ENCODE measurements around the gene COX7A2.

The COX7A2 gene

GRCh38 chr6:75268988-75269354 lies 25.4 kb upstream of the COX7A2 start:
- FAIRE-seq (no peak), DNase-seq (ENCODE audit: extremely low spot score, insufficient read length, low read depth) (no peak)

GRCh38 chr6:75268121-75268987 lies 24.8 kb upstream of the COX7A2 start:
- FAIRE-seq = peak; percentile 44

GRCh38 chr6:75267461-75267860 lies 23.9 kb upstream of the COX7A2 start:
- FAIRE-seq (peak; percentile 44), DNase-seq (ENCODE audit: extremely low spot score, insufficient read length, low read depth) (no peak)

More at GRCh38 chr6:75268121-75268987, 24.8 kb upstream of the COX7A2 start:
- no peak for DNase-seq (ENCODE audit: extremely low spot score, insufficient read length, low read depth)

- DNase-seq (ENCODE audit: extremely low spot score, insufficient read length, low read depth) = no peak
- FAIRE-seq = peak; percentile 85
Measured at GRCh38 chr6:75266716-75267291, 23.2 kb upstream of the COX7A2 start.

GRCh38 chr6:75263401-75263750 lies 19.8 kb upstream of the COX7A2 start:
- DNase-seq (ENCODE audit: extremely low spot score, insufficient read length, low read depth) (no peak), FAIRE-seq (no peak)

GRCh38 chr6:75262716-75263400 lies 19.3 kb upstream of the COX7A2 start:
- FAIRE-seq (no peak), DNase-seq (ENCODE audit: extremely low spot score, insufficient read length, low read depth) (no peak)

- FAIRE-seq (no peak), DNase-seq (ENCODE audit: extremely low spot score, insufficient read length, low read depth) (no peak)
Measured at GRCh38 chr6:75261299-75261698, 17.7 kb upstream of the COX7A2 start.

- DNase-seq (ENCODE audit: extremely low spot score, insufficient read length, low read depth) = no peak
- no peak for FAIRE-seq
Measured at GRCh38 chr6:75257343-75258087, 13.9 kb upstream of the COX7A2 start.

GRCh38 chr6:75250552-75250951 lies 7.0 kb upstream of the COX7A2 start:
- FAIRE-seq (peak; percentile 31), DNase-seq (ENCODE audit: extremely low spot score, insufficient read length, low read depth) (no peak)

GRCh38 chr6:75249837-75250236 lies 6.2 kb upstream of the COX7A2 start:
- DNase-seq (ENCODE audit: extremely low spot score, insufficient read length, low read depth) (no peak), FAIRE-seq (no peak)

- DNase-seq (ENCODE audit: extremely low spot score, insufficient read length, low read depth) (no peak), FAIRE-seq (no peak)
Measured at GRCh38 chr6:75246386-75246785, 2.8 kb upstream of the COX7A2 start.

GRCh38 chr6:75244063-75244584 lies 523 bp upstream of the COX7A2 start:
- DNase-seq (ENCODE audit: extremely low spot score, insufficient read length, low read depth) (no peak), FAIRE-seq (no peak)

- DNase-seq (ENCODE audit: extremely low spot score, insufficient read length, low read depth) = no peak
- FAIRE-seq = no peak
Measured at GRCh38 chr6:75236630-75237029, 7.0 kb downstream of the COX7A2 start.

GRCh38 chr6:75235271-75235670 lies 8.3 kb downstream of the COX7A2 start:
- FAIRE-seq (no peak), DNase-seq (ENCODE audit: extremely low spot score, insufficient read length, low read depth) (no peak)

GRCh38 chr6:75234126-75234865 lies 9.3 kb downstream of the COX7A2 start:
- DNase-seq (ENCODE audit: extremely low spot score, insufficient read length, low read depth) (no peak), FAIRE-seq (no peak)

GRCh38 chr6:75233092-75233615 lies 10.4 kb downstream of the COX7A2 start:
- no peak for FAIRE-seq
- DNase-seq (ENCODE audit: extremely low spot score, insufficient read length, low read depth) = no peak

- FAIRE-seq (no peak), DNase-seq (ENCODE audit: extremely low spot score, insufficient read length, low read depth) (no peak)
Measured at GRCh38 chr6:75230484-75231325, 12.9 kb downstream of the COX7A2 start.

GRCh38 chr6:75224303-75224926 lies 19.2 kb downstream of the COX7A2 start:
- DNase-seq (ENCODE audit: extremely low spot score, insufficient read length, low read depth) (no peak), FAIRE-seq (no peak)

Data from GM18507 (cell line).